DOHH2 (cell line): ENCODE results near the gene AIG1.

Experiments used
- H3F3A ChIP-seq: fragments of 200-600 bp; sonication (generic), shearing (Covaris generic); 2 replicates; pipeline ENCODE4 v1.6.0; 2016; ENCODE audit warnings: antibody characterized with exemption, mild to moderate bottlenecking; ENCODE audit not compliant: control insufficient read depth, insufficient read depth
- H3K27ac ChIP-seq: fragments of 200-600 bp; sonication (generic); 2 replicates; pipeline ENCODE4 v1.5.1; 2014; ENCODE audit warnings: low read depth, mild to moderate bottlenecking, low read length, moderate library complexity
- H3K27me3 ChIP-seq: fragments of 200-600 bp; sonication (generic); 2 replicates; pipeline ENCODE4 v1.6.1; 2014; ENCODE audit warnings: mild to moderate bottlenecking, low read length, mixed read lengths; ENCODE audit not compliant: control insufficient read depth
- H3K36me3 ChIP-seq: fragments of 200-600 bp; sonication (generic); 2 replicates; pipeline ENCODE4 v1.6.1; 2014; ENCODE audit warnings: mild to moderate bottlenecking, low read length, moderate library complexity, mixed read lengths; ENCODE audit not compliant: control insufficient read depth
- H3K4me1 ChIP-seq: fragments of 200-600 bp; sonication (generic); 2 replicates; pipeline ENCODE4 v1.6.1; 2014; ENCODE audit warnings: mild to moderate bottlenecking, low read length, mixed read lengths; ENCODE audit not compliant: control insufficient read depth
- H3K4me2 ChIP-seq: fragments of 200-600 bp; sonication (generic); 2 replicates; pipeline ENCODE4 v1.6.0; 2014; ENCODE audit warnings: mild to moderate bottlenecking, low read length, moderate library complexity
- H3K4me3 ChIP-seq: fragments of 200-600 bp; sonication (generic); 2 replicates; pipeline ENCODE4 v1.5.1; 2014; ENCODE audit warnings: mild to moderate bottlenecking, low read length, mixed read lengths
- H3K79me2 ChIP-seq: fragments of 200-600 bp; sonication (generic); 2 replicates; pipeline ENCODE4 v1.6.1; 2014; ENCODE audit warnings: mild to moderate bottlenecking, low read length, mixed read lengths; ENCODE audit not compliant: control insufficient read depth
- H3K9me2 ChIP-seq: fragments of 200-600 bp; sonication (generic); replicated peaks from 2 replicates; pipeline ENCODE4 v1.6.1; 2014; ENCODE audit warnings: mild to moderate bottlenecking, low read length, mixed read lengths; ENCODE audit not compliant: control insufficient read depth
- H3K9me3 ChIP-seq: fragments of 200-600 bp; sonication (generic); 2 replicates; pipeline ENCODE4 v1.6.1; 2014; ENCODE audit warnings: antibody characterized with exemption, low read length, mixed read lengths; ENCODE audit not compliant: control insufficient read depth, insufficient read depth
- H4K20me1 ChIP-seq: fragments of 200-600 bp; sonication (generic); 2 replicates; pipeline ENCODE4 v1.6.0; 2014; ENCODE audit warnings: low read depth, mild to moderate bottlenecking, antibody characterized with exemption, low read length, moderate library complexity; ENCODE audit not compliant: control insufficient read depth, insufficient read depth
- CTCF ChIP-seq: fragments of 200-600 bp; sonication (generic); IDR thresholded peaks from one replicate; pipeline ENCODE4 v1.5.1; 2014; ENCODE audit warnings: antibody characterized with exemption, mild to moderate bottlenecking, low read depth, low read length; ENCODE audit not compliant: poor library complexity, severe bottlenecking
- EZH2phosphoT487 ChIP-seq: fragments of 200-600 bp; sonication (generic); IDR thresholded peaks from 2 replicates; pipeline ENCODE4 v1.6.1; 2017; ENCODE audit warnings: borderline replicate concordance, mild to moderate bottlenecking, antibody characterized with exemption, low read length, moderate library complexity, mixed read lengths

AIG1 gene

GRCh38 chr6:143357152-143357551 lies 296.5 kb downstream of the AIG1 start:
- H3K9me2 ChIP-seq, result no peaks in the 10 kb centered on the region
- H3K27me3 ChIP-seq, result no peaks in the 10 kb centered on the region
- no peaks in the 10 kb centered on the region for H4K20me1 ChIP-seq
- H3K27ac ChIP-seq, result no peak overlapping the region
- no peak for TF ChIP-seq EZH2phosphoT487
- no peak for TF ChIP-seq CTCF
- no peaks in the 10 kb centered on the region for H3K36me3 ChIP-seq
- H3F3A ChIP-seq, result no peaks in the 10 kb centered on the region
- no peak overlapping the region for H3K4me3 ChIP-seq
- H3K4me2 ChIP-seq, result no peak overlapping the region
- no peaks in the 10 kb centered on the region for H3K9me3 ChIP-seq
- no peaks in the 10 kb centered on the region for H3K4me1 ChIP-seq
- H3K79me2 ChIP-seq, result no peaks in the 10 kb centered on the region

DNA sequence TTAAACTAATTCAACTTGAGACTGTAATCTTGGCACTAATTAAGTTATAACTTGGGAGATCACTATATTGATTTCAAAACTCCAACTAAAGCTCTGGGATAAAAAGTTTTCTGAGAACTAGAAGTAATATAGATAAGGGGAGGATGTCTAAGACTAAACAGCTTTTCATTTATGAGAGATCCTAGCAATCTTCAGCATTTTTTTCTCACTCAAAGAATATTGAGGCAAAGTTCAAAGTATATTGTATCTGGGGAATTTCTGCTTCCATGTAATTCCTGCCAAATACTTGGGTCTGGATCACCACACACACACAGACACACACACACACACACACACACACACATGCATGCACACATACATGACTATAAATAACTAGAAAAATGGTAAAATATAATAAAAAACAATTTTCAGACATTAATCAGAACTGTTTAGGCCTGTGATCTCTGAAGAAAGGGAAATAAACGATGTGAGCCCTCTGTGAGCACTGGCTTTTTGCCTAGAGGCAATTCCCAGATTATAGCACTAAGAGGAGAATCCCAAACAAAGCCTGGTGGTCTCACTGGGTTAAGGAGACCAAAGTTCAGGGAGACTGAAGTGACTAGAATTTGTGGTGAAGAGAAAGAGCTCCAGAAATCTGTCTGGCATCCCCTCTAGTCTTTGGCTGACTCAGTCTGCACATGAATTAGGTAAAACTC lies 297.0 kb downstream of the AIG1 start:
- H3K4me2 ChIP-seq, result no peak overlapping the region
- H3F3A ChIP-seq, result no peaks in the 10 kb centered on the region
- H3K27ac ChIP-seq, result no peak overlapping the region
- H3K36me3 ChIP-seq, result no peaks in the 10 kb centered on the region
- TF ChIP-seq EZH2phosphoT487, result no peak
- no peak for TF ChIP-seq CTCF
- no peaks in the 10 kb centered on the region for H4K20me1 ChIP-seq
- H3K9me2 ChIP-seq, result no peaks in the 10 kb centered on the region
- no peaks in the 10 kb centered on the region for H3K79me2 ChIP-seq
- H3K9me3 ChIP-seq, result no peaks in the 10 kb centered on the region
- no peak overlapping the region for H3K4me3 ChIP-seq
- no peaks in the 10 kb centered on the region for H3K27me3 ChIP-seq
- no peaks in the 10 kb centered on the region for H3K4me1 ChIP-seq

DNA sequence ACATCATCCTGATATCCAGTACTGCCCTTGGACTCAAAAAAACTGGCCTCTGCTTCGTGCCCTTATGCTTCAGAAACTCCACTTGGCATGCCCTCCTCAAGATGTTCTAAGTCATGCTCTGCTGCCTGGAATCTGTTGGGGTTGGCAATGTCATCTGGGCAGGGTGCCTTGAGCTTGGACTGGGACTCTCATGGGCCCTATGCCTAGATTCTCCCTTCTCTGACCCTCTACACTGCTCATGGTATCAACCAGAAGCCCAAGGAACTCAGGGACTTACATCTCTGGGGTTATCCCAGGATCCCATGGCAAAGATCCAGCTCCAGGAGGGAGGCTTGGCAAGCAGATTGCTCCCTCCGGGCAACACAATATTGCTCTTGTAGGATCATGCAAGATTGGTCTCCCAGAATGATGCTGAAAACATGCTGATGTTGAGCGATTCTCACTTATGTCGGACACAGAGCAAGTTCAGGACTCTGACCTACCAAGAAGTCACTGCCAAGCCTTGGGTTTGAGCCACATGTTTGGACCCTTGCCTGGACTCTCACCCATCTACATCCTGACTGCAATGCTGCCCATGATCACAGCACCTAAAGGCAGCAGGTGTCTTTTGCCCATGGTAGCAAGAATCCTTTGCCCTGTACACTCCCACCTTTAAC lies 301.0 kb downstream of the AIG1 start:
- Histone ChIP-seq H3K9me2 (no peaks in the 10 kb centered on the region), H3K4me2 (no peak overlapping the region), H3K36me3 (no peaks in the 10 kb centered on the region), H3K79me2 (no peaks in the 10 kb centered on the region), H4K20me1 (no peaks in the 10 kb centered on the region), H3K4me3 (no peak overlapping the region), H3F3A (no peaks in the 10 kb centered on the region), H3K27me3 (no peaks in the 10 kb centered on the region), H3K4me1 (no peaks in the 10 kb centered on the region), H3K9me3 (no peaks in the 10 kb centered on the region), H3K27ac (no peak overlapping the region)
- no peak for TF ChIP-seq EZH2phosphoT487
- TF ChIP-seq CTCF, result no peak
